GM18909 (cell line): Measurements from ENCODE around the gene ROBO1.

ENCODE experiments used
- ATAC-seq: cut with Tn5 transposase; IDR thresholded peaks from one replicate; pipeline ENCODE4 v1.9.1; 2021; ENCODE audit warnings: mild to moderate bottlenecking; ENCODE audit not compliant: unreplicated experiment, poor library complexity

ROBO1 gene

DNA sequence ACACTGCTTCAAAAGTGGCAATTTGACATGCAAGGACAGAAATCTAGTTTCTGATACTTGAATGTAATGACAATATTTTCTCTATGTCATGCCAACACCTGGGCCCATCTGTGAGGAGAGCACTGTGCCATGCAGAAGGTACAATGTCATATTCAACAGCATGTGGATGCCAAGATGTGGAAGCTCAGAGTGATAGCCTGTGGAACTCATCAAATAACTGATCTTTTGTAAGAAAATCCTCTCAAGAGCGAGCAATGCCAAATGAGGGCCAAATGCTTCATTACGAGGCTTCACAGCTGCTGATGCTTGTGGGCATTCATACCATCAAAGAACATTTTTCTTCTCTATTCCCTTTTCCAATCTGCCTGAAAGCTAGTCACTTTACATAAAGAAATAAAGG lies 95.1 kb downstream of the ROBO1 start:
- ATAC-seq: no peak

DNA sequence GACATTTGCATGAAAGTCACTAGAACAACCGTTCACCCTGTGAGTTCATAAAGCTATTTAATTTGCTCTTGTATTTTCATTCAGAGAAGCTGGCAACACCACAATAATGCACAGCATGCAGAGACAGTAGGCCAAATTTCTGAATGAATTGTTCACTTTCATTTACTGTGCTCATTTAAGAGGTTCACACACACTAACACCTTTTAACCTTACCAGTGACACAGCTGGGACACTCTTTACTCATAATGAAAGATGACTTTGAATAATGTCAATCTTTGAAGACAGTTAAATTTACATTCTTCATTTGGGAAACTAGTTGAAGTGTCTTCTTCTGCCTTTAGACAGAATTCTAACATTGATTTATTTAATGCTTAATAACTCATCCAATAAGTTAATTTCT lies 95.7 kb downstream of the ROBO1 start:
- no peak for ATAC-seq

GRCh38 chr3:79670178-79670577 lies 97.6 kb downstream of the ROBO1 start:
- no peak for ATAC-seq

- ATAC-seq: no peak
These were observed 103.3 kb downstream of the ROBO1 start for GRCh38 chr3:79664455-79664854.

DNA sequence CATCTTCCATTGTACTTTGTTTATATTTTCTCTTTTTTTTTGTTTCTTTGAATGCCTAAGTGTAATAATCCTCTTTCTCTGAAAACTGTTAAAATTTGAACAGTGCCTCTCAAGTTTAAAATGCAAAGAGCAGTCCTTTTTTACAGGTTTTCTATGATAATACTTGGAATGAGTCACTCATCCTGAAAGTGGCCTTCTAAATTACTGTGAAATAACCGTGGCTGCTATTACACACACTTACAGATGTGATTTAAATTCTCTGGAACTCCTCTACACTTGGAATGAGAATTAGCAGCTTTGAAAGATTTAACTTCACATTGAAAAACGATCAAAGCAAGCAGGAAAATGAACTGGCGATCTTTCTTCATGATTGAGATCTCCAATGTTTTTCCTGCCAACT lies 105.9 kb downstream of the ROBO1 start:
- ATAC-seq: no peak

DNA sequence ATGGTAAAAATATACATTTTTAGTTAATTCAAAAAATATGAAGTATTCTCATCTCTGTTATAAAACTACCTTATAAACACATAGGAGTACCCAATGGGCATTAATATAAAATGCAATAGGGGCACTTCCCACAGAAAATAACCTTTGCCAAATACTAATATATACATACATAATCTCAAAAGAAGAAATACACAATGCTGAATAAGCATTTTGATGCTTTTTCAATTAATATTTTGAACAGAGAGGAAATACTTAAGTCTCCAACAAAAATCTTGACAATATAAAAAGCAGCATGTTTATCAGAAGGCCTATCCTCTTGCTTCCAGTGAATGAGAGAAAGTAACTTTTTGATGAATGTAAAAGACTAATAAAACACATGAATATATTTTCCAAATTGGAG lies 110.7 kb downstream of the ROBO1 start:
- ATAC-seq: no peak

- no peak for ATAC-seq
These were observed 113.8 kb downstream of the ROBO1 start for GRCh38 chr3:79654019-79654418.

DNA sequence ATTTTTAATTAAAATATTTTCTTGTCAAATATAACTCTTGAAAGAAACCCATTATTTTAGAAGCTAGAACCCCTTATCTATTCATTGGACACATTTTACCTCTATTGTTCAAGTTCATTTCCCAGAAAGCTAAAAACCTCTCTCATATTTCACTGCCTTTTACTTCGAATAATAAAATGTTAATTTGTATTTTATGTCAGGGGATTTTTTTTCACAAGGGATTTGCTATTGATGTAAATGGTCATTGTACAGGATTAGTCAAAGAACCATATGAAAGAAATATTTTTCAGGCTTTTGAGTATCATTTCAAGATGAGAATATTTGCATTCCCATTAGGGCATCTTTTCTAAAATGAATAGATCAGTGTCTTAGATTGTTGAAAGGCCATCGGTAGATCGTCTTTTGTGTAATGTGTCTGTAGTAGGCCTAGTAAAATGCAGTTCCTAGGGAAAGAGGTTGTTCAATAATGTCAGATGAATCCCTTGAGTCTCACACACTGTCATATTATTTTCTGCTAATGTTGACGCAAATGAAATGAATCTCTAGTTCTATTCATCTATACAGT lies 114.5 kb downstream of the ROBO1 start:
- ATAC-seq: no peak

GRCh38 chr3:79651536-79652065 lies 116.2 kb downstream of the ROBO1 start:
- ATAC-seq: no peak

DNA sequence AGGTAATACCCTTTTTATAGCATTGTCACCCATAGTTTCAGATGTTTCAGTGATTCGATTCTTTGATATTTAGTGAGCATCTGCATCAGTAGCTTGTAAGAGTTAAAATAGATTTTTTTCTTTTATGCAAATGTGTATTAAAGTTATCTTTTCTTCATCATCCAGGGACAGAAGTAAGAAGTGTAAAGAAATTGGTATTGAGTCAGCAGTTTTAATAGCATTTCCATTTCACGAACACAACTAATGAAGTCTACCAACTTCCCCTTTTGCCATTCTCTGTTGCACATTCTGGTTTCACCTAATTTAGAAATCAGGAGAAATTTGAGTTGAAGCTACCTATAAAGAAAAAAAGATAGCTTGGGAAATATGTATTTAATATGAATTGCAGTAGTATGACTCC lies 127.9 kb downstream of the ROBO1 start:
- no peak for ATAC-seq

DNA sequence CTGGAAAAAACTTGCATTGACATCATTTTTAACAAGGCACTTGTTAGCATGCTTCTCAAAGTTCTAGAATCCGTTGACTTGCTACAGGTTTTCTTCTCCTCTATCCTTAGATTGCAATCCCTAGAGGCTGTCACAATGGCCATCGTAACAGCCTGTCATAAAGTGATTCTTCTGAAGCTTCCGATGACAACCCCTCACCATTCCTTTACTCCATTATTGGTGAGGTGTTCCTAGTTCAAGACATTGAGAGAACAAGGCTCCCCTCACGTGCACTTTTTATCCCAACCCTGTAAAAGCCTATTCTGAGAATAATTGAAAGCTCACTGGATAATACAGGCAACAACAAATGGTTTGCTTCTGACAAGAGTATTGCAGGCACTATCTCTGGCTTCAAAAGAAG lies 131.4 kb downstream of the ROBO1 start:
- no peak for ATAC-seq

DNA sequence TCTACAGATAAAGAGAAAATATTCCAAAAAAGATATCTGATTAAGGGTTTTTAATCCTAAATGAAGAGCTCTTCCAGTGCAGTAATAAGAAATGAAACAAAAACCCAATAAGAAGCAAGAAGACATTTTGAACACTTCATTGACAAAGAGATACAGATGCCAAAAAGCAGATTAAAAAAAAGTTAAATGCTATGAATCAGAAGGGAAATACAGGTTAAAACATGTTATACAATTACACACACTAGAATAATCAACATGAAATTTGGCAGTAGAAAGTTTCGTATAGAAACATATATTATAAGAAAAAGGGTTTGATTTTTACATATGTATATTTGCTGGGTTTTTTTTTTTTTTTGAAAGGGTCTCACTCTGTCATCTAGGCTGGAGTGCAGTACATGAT lies 135.0 kb downstream of the ROBO1 start:
- no peak for ATAC-seq

GRCh38 chr3:79618883-79619282 lies 148.9 kb downstream of the ROBO1 start:
- ATAC-seq: no peak

GRCh38 chr3:79606414-79606813 lies 161.4 kb downstream of the ROBO1 start:
- ATAC-seq: no peak

- ATAC-seq: no peak
These were observed 163.1 kb downstream of the ROBO1 start for GRCh38 chr3:79604681-79605080.

DNA sequence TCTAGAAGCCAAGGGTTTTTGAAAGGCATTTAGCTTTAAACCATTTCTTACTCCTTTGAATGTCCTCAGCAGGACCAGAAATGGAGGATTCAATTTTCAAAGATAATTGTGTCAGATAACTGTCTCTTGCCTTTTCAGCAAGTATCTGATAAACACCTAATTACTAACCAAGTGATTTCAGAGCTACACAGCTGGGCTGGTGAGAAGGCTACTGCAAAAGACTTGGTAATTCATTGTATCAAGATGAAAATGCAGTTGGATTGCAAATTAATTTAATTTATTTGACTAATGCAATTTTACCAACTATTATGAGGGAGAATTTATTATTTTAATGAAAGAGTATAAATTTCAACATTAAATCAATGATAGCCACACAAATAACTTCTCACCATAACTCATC lies 165.4 kb downstream of the ROBO1 start:
- no peak for ATAC-seq

- no peak for ATAC-seq
These were observed 169.2 kb downstream of the ROBO1 start for GRCh38 chr3:79598594-79598993.

- no peak for ATAC-seq
These were observed 170.1 kb downstream of the ROBO1 start for GRCh38 chr3:79597709-79598108.

DNA sequence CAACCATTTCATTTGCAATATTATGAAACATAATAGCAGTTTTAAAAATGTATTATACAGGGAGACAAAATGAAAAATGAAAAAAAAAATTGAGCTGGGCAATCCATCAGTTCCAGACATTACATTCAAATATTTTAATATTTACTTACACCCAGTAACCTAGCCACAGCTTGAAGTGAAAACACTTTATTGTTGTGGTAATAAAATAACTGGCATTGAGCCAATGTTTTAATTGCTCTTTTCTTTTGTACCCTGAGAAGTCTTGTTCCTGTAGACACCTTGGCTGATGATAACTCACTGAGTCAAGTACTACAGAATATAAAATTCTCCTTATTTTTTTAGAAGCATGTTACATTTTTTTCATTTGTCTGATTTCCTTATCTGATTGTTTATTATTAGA lies 180.6 kb downstream of the ROBO1 start:
- no peak for ATAC-seq

DNA sequence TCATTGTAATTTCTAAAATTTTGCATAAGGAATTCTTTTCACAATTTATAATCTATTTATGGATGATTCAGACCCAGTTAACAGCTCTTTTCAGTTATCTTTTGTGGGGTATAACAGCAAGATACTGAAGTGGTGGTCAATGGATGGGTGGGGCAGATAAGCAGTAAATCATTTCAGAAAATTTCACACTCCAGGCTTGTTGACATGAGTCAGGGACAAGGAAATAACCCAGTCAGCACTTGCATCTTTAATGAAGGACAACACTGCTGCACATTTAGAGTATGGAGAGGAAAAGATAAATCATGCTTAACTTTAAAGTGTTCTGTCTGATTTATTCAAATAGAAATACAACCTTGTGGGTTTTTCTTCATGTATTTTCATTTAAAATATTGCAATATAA lies 181.6 kb downstream of the ROBO1 start:
- ATAC-seq: no peak

DNA sequence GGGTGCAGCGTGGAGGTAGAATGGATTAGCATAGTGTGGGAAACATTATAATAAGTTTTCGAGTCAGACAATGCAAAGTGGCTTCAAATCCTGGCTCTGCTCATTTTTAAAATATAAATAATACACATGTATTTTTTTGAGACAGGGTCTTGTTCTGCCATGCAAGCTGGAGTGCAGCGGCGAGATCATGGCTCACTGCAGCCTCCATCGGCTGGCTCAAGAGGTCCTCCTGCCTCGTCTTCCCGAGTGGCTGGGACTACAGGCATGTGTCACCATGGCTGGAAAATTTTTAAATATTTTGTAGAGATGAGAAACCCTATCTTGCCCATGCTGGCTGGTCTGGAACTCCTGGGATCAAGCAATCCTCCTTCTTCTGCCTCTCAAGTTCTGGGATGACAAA lies 194.9 kb downstream of the ROBO1 start:
- no peak for ATAC-seq

- ATAC-seq: no peak
These were observed 198.9 kb downstream of the ROBO1 start for GRCh38 chr3:79568938-79569337.

DNA sequence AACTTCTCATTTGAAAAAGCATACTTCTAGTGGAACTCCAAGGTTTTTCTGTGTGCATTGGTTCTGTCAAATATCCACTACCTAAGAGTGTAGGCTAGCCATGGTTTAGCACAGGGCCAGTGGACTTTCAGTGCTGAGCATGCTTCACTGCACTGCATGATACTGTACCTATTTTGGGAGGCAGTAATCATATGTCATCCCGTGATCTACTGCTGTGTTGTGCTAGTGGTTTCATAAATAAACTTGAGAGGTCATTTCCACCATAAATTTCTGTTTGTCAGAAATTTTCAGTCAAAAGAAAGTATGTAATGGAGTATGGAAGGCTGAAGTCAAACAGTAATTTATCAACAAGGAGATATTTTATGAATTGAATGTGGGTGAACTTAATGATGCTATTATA lies 203.6 kb downstream of the ROBO1 start:
- ATAC-seq: no peak
